Measurements from ENCODE around the gene RPS26. TPM values are rescaled to one million over a fixed set of nuclear protein-coding genes. Genes with fewer than 3 reads are reported as not detected.

RPS26 gene
- total RNA-seq, 2 experiments from 2014 or later: 74.6 to 600 TPM

DNA sequence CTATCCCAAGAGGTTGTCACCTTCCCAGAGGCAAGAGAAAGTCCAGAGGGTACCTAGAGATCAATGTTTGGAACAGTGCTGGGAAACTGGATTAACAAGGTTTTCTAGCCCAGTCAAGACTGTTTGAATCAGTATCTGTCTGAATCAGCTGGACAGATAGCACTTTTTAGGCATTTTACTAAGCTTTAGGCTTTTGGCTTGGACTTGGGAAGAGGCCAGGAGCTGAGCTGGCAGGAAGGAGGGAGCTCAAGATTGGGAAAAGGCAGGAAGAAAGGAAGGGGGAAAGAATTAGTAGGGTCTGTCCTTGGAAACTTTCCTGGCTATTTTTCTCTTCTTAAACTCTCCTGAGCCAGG, 12.6 kb upstream of the RPS26 start:
- TF ChIP-seq EZH2phosphoT487 (IDR thresholded peaks at IDR 0.05; ENCODE audit: borderline replicate concordance, low read depth, low read length): no peak
- TF ChIP-seq, protein P1, sequence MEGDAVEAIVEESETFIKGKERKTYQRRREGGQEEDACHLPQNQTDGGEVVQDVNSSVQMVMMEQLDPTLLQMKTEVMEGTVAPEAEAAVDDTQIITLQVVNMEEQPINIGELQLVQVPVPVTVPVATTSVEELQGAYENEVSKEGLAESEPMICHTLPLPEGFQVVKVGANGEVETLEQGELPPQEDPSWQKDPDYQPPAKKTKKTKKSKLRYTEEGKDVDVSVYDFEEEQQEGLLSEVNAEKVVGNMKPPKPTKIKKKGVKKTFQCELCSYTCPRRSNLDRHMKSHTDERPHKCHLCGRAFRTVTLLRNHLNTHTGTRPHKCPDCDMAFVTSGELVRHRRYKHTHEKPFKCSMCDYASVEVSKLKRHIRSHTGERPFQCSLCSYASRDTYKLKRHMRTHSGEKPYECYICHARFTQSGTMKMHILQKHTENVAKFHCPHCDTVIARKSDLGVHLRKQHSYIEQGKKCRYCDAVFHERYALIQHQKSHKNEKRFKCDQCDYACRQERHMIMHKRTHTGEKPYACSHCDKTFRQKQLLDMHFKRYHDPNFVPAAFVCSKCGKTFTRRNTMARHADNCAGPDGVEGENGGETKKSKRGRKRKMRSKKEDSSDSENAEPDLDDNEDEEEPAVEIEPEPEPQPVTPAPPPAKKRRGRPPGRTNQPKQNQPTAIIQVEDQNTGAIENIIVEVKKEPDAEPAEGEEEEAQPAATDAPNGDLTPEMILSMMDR (conservative IDR thresholded peaks at IDR 0.05; ENCODE audit: low read length): no peak
- Histone ChIP-seq H3K4me3 (ENCODE audit: low read depth, low read length, poor library complexity, severe bottlenecking) (no peak overlapping the region), H3K4me2 (ENCODE audit: low read length) (no peak overlapping the region), H3K36me3 (ENCODE audit: insufficient read depth, low read length) (peaks cover 2% of the 10 kb centered on the region; the same call in 1 of the 2 replicates), H3K79me2 (ENCODE audit: insufficient read depth, low read depth, low read length) (no peaks in the 10 kb centered on the region), H4K20me1 (ENCODE audit: insufficient read depth, low read length) (no peaks in the 10 kb centered on the region), H3K9me2 (ENCODE audit: insufficient read depth, low read length) (no peaks in the 10 kb centered on the region), H2AFZ (ENCODE audit: low read length) (no peak overlapping the region), H3K27ac (ENCODE audit: low read depth, low read length, poor library complexity, severe bottlenecking) (no peak overlapping the region), H3K9me3 (ENCODE audit: low read length) (no peaks in the 10 kb centered on the region), H3K4me1 (ENCODE audit: insufficient read depth, low read length, poor library complexity, severe bottlenecking) (no peaks in the 10 kb centered on the region)
- ChIA-PET CTCF (ENCODE audit: unreplicated experiment) (interaction anchor here (0.9 to 1.4 kb wide), 3 partner anchors 33 to 291 kb away, joined by 3 to 4 read pairs (median 3); no protein-coding TSS in a partner anchor), POLR2A (interaction anchor here (0.9 to 1.1 kb wide), 3 partner anchors 12 to 202 kb away, joined by 3 to 5 read pairs (median 4); no protein-coding TSS in a partner anchor)
- intact Hi-C loops (cut with micrococcal nuclease; ENCODE audit: unreplicated experiment): loop anchor here (1.0 kb wide), 2 partner anchors 33 to 291 kb away; no protein-coding TSS in a partner anchor
- no TSS peak for BruUV-seq (replicated peaks)
- no peak for DNase-seq (ENCODE audit: low spot score)

GRCh38 chr12:56029666-56030293, 11.9 kb upstream of the RPS26 start:
- H4K20me1 ChIP-seq (ENCODE audit: insufficient read depth, low read length): no peaks in the 10 kb centered on the region
- BruUV-seq (replicated peaks): no TSS peak
- H3K27ac ChIP-seq (ENCODE audit: low read depth, low read length, poor library complexity, severe bottlenecking): no peak overlapping the region
- ChIA-PET CTCF (ENCODE audit: unreplicated experiment) (interaction anchor here (0.9 to 1.4 kb wide), 3 partner anchors 34 to 292 kb away, joined by 3 to 4 read pairs (median 3); no protein-coding TSS in a partner anchor), POLR2A (interaction anchor here (0.5 to 0.9 kb wide), 2 partner anchors 86 to 203 kb away, joined by 3 to 5 read pairs; no protein-coding TSS in a partner anchor)
- H3K4me2 ChIP-seq (ENCODE audit: low read length): no peak overlapping the region
- no peaks in the 10 kb centered on the region for H3K4me1 ChIP-seq (ENCODE audit: insufficient read depth, low read length, poor library complexity, severe bottlenecking)
- peak; percentile 66 for DNase-seq (ENCODE audit: low spot score)
- no peaks in the 10 kb centered on the region for H3K9me2 ChIP-seq (ENCODE audit: insufficient read depth, low read length)
- H3K36me3 ChIP-seq (ENCODE audit: insufficient read depth, low read length): peaks cover 2% of the 10 kb centered on the region; the same call in 1 of the 2 replicates
- no peak overlapping the region for H3K4me3 ChIP-seq (ENCODE audit: low read depth, low read length, poor library complexity, severe bottlenecking)
- no peaks in the 10 kb centered on the region for H3K79me2 ChIP-seq (ENCODE audit: insufficient read depth, low read depth, low read length)
- H3K9me3 ChIP-seq (ENCODE audit: low read length): no peaks in the 10 kb centered on the region
- no peak overlapping the region for H2AFZ ChIP-seq (ENCODE audit: low read length)
- intact Hi-C loops (cut with micrococcal nuclease; ENCODE audit: unreplicated experiment): loop anchor here (1.0 kb wide), 2 partner anchors 33 to 291 kb away; no protein-coding TSS in a partner anchor
- TF ChIP-seq, protein P1 (conservative IDR thresholded peaks at IDR 0.05; ENCODE audit: low read length): peak; percentile 88
- no peak for TF ChIP-seq EZH2phosphoT487 (IDR thresholded peaks at IDR 0.05; ENCODE audit: borderline replicate concordance, low read depth, low read length)

DNA sequence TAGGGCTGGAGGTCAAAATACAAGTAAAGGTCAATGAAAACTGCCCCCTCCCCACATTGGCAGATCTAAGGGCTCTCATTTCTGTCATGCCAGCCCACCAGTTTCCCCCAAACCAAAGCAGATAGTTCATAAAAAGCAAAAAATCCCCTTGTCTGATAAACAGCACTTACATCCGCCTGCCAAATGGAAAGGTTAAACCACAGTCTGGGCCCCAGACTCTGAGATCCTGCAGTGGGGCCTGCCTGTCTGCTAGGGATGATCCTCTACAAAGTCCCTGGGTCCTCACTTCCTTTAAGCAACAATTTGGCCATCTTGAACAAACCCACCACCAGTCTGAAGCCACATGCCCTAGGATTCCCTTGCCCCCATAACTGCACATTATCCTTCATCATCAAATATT, 9.7 kb upstream of the RPS26 start:
- Histone ChIP-seq H3K36me3 (ENCODE audit: insufficient read depth, low read length) (peaks cover 2% of the 10 kb centered on the region; the same call in 1 of the 2 replicates), H2AFZ (ENCODE audit: low read length) (no peak overlapping the region), H3K27ac (ENCODE audit: low read depth, low read length, poor library complexity, severe bottlenecking) (no peak overlapping the region), H4K20me1 (ENCODE audit: insufficient read depth, low read length) (no peaks in the 10 kb centered on the region), H3K4me2 (ENCODE audit: low read length) (no peak overlapping the region), H3K79me2 (ENCODE audit: insufficient read depth, low read depth, low read length) (no peaks in the 10 kb centered on the region), H3K4me3 (ENCODE audit: low read depth, low read length, poor library complexity, severe bottlenecking) (no peak overlapping the region), H3K9me3 (ENCODE audit: low read length) (no peaks in the 10 kb centered on the region), H3K4me1 (ENCODE audit: insufficient read depth, low read length, poor library complexity, severe bottlenecking) (no peaks in the 10 kb centered on the region), H3K9me2 (ENCODE audit: insufficient read depth, low read length) (no peaks in the 10 kb centered on the region)
- CTCF ChIA-PET (ENCODE audit: unreplicated experiment): no interaction called here
- TF ChIP-seq, protein P1 (conservative IDR thresholded peaks at IDR 0.05; ENCODE audit: low read length): no peak
- TF ChIP-seq EZH2phosphoT487 (IDR thresholded peaks at IDR 0.05; ENCODE audit: borderline replicate concordance, low read depth, low read length): no peak
- no peak for DNase-seq (ENCODE audit: low spot score)
- POLR2A ChIA-PET: no interaction called here
- intact Hi-C loops (cut with micrococcal nuclease; ENCODE audit: unreplicated experiment): no loop called here
- BruUV-seq (replicated peaks): no TSS peak
